Vagina (tissue), 2 donors: ENCODE results near the gene CLASP2. TPM values are rescaled to one million over a fixed set of nuclear protein-coding genes. Genes with fewer than 3 reads are reported as not detected.

Source experiments
- DNase-seq, 2 donors: peaks; one replicate each; pipeline ENCODE4 v3.0.0-alpha.2; 2017; ENCODE audit errors: extremely low spot score in 2 of 2
- H3K27ac ChIP-seq: fragments of 200-600 bp; sonication (generic); one replicate; pipeline ENCODE4 v1.5.1; 2019
- H3K27me3 ChIP-seq: fragments of 200-600 bp; sonication (generic); one replicate; pipeline ENCODE4 v1.5.1; 2019
- H3K36me3 ChIP-seq, 2 donors: fragments of 200-600 bp; sonication (generic); one replicate each; pipeline ENCODE4 v1.5.1; 2017 to 2019
- H3K4me1 ChIP-seq: fragments of 200-600 bp; sonication (generic); one replicate; pipeline ENCODE4 v1.5.1; 2019
- H3K4me3 ChIP-seq, 2 donors: fragments of 200-600 bp; sonication (generic); 1 replicate in 1 of 2; 2 replicates in 1 of 2; pipeline ENCODE4 v1.5.1; 2016 to 2019
- H3K9me3 ChIP-seq: fragments of 200-600 bp; sonication (generic); one replicate; pipeline ENCODE4 v1.5.1; 2019
- POLR2A ChIP-seq, 2 donors: fragments of 450-650 bp; IDR thresholded peaks; one replicate each; pipeline ENCODE4 v1.6.1; 2017; ENCODE audit warnings: antibody characterized with exemption in 2 of 2, mild to moderate bottlenecking in 2 of 2, moderate library complexity in 2 of 2
- POLR2AphosphoS5 ChIP-seq, 2 donors: sonication (generic); formaldehyde crosslinking; IDR thresholded peaks; one replicate each; pipeline ENCODE4 v1.9.0; 2017; ENCODE audit warnings: antibody characterized with exemption in 2 of 2, mild to moderate bottlenecking in 2 of 2, low read depth in 1 of 2; ENCODE audit not compliant: insufficient read depth in 1 of 2
- intact Hi-C: fragments of 100-400 bp; cut with DNase I; formaldehyde crosslinking; loops from one replicate; pipeline ENCODE4 v1.15.1; 2023
- total RNA-seq: library from RNA; depleted of rRNA; stranded (reverse); fragments of >200 nt; gene quantifications from one replicate; pipeline ENCODE4 v1.2.3, GENCODE V29; 2016
- TF ChIP-seq, protein P1 (sequence below), 3 experiments: fragments of 450-650 bp in 2 of 3; fragments of 200-600 bp in 1 of 3; sonication (generic) in 1 of 3; IDR thresholded peaks; one replicate each; pipeline ENCODE4 v1.5.1; 2017 to 2019; ENCODE audit warnings: antibody characterized with exemption in 3 of 3, mild to moderate bottlenecking in 2 of 3, moderate library complexity in 2 of 3

Gene CLASP2
- total RNA-seq, 1 donor from 2014 or later: 69.5 TPM

DNA sequence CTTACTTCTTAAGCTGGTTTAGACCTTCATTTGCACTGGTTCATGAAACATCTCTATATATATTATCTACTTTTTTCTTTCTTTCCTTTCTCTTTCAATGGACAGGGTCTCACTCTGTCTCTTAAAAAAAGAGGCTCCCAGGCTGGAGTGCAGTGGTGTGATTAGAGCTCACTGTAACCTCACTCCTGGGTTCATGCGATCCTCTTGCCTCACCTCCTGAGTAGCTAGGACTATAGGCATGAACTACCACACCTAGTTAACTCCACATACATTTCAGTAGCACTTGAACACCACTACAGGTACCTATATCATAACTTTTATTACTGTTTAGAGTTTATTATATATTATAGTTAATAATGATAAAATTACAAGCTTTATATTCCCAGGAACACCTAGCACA, 160.8 kb downstream of the CLASP2 start:
- intact Hi-C loops: no loop called here
- H3K27me3 ChIP-seq: no peaks in the 10 kb centered on the region
- no peaks in the 10 kb centered on the region for H3K4me1 ChIP-seq
- no peak overlapping the region for H3K27ac ChIP-seq
- H3K36me3 ChIP-seq: peaks cover 0 to 5% of the 10 kb centered on the region in 2 donors
- H3K9me3 ChIP-seq: no peaks in the 10 kb centered on the region
- DNase-seq: no peak
- no peak overlapping the region for H3K4me3 ChIP-seq
- TF ChIP-seq POLR2A (IDR thresholded peaks at IDR 0.05): no peak
- TF ChIP-seq, protein P1, sequence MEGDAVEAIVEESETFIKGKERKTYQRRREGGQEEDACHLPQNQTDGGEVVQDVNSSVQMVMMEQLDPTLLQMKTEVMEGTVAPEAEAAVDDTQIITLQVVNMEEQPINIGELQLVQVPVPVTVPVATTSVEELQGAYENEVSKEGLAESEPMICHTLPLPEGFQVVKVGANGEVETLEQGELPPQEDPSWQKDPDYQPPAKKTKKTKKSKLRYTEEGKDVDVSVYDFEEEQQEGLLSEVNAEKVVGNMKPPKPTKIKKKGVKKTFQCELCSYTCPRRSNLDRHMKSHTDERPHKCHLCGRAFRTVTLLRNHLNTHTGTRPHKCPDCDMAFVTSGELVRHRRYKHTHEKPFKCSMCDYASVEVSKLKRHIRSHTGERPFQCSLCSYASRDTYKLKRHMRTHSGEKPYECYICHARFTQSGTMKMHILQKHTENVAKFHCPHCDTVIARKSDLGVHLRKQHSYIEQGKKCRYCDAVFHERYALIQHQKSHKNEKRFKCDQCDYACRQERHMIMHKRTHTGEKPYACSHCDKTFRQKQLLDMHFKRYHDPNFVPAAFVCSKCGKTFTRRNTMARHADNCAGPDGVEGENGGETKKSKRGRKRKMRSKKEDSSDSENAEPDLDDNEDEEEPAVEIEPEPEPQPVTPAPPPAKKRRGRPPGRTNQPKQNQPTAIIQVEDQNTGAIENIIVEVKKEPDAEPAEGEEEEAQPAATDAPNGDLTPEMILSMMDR (IDR thresholded peaks at IDR 0.05): no peak
- no peak for TF ChIP-seq POLR2AphosphoS5 (IDR thresholded peaks at IDR 0.05; ENCODE audit: insufficient read depth in 1 of 2, low read depth in 1 of 2)

DNA sequence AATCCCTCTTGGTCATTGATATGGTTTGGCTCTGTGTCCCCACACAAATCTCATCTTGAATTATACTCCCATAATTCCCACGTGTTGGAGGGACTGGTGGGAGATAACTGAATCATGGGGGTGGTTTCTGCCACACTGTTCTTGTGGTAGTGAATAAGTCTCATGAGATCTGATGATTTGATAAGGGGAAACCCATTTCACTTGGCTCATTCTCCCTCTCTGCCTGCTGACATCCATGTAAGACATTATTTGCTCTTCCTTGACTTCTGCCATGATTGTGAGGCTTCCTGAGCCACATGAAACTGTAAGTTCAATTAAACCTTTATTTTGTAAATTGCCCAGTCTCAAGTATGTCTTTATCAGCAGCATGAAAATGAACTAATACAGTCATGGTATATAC, 171.0 kb downstream of the CLASP2 start:
- no peak for TF ChIP-seq POLR2A (IDR thresholded peaks at IDR 0.05)
- TF ChIP-seq POLR2AphosphoS5 (IDR thresholded peaks at IDR 0.05; ENCODE audit: insufficient read depth in 1 of 2, low read depth in 1 of 2): no peak
- TF ChIP-seq, protein P1 (IDR thresholded peaks at IDR 0.05): no peak
- no peaks in the 10 kb centered on the region for H3K4me1 ChIP-seq
- intact Hi-C loops: no loop called here
- no peak overlapping the region for H3K27ac ChIP-seq
- H3K27me3 ChIP-seq: no peaks in the 10 kb centered on the region
- H3K4me3 ChIP-seq: no peak overlapping the region
- no peaks in the 10 kb centered on the region for H3K9me3 ChIP-seq
- H3K36me3 ChIP-seq: peaks cover 0 to 47% of the 10 kb centered on the region in 2 donors
- DNase-seq: no peak

DNA sequence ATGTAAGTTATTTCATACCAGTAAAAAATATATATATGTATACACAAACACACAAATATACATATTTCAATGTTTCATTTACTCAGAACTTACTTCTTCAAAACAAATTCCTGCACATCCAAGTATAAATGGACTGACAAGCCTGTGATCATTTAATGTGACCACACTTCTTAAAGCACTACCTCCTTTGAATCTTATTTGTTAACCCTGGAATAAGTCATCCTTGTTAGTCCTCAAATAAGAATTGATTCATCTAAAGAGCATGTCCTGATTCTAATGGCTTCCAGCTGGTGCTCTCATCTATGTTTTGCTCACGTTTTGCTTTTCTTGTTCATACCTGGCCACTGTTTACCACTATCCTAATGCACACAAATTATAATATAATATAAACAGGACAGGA, 173.9 kb downstream of the CLASP2 start:
- Histone ChIP-seq H3K4me1 (no peaks in the 10 kb centered on the region), H3K27me3 (no peaks in the 10 kb centered on the region), H3K36me3 (peaks cover 0 to 57% of the 10 kb centered on the region in 2 donors), H3K4me3 (no peak overlapping the region), H3K9me3 (no peaks in the 10 kb centered on the region), H3K27ac (no peak overlapping the region)
- TF ChIP-seq POLR2AphosphoS5 (IDR thresholded peaks at IDR 0.05; ENCODE audit: insufficient read depth in 1 of 2, low read depth in 1 of 2) (no peak), POLR2A (IDR thresholded peaks at IDR 0.05) (no peak)
- TF ChIP-seq, protein P1 (IDR thresholded peaks at IDR 0.05): no peak
- intact Hi-C loops: no loop called here
- DNase-seq: no peak

DNA sequence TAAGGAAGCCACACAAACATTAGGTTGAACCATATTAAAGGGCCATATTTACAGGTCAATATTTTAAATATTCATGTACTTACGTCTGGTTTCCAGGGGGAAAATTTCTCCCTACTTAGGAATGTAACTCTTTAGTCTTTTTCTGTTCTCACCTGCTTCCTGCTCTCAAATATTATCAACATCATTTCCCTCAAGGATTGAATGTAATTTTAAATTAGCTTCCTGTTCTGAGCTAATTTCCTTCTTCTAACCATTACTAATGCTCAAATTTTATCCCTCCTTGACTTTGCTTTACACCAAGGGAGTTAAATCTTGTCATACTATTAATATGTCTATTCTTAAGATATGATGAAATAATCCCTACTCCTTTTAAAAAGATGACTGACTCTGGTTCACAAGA, 174.5 kb downstream of the CLASP2 start:
- Histone ChIP-seq H3K9me3 (no peaks in the 10 kb centered on the region), H3K27me3 (no peaks in the 10 kb centered on the region), H3K27ac (no peak overlapping the region), H3K4me3 (no peak overlapping the region), H3K36me3 (peaks cover 0 to 57% of the 10 kb centered on the region in 2 donors), H3K4me1 (no peaks in the 10 kb centered on the region)
- no peak for DNase-seq
- intact Hi-C loops: no loop called here
- TF ChIP-seq, protein P1 (IDR thresholded peaks at IDR 0.05): no peak
- TF ChIP-seq POLR2A (IDR thresholded peaks at IDR 0.05): no peak
- no peak for TF ChIP-seq POLR2AphosphoS5 (IDR thresholded peaks at IDR 0.05; ENCODE audit: insufficient read depth in 1 of 2, low read depth in 1 of 2)

DNA sequence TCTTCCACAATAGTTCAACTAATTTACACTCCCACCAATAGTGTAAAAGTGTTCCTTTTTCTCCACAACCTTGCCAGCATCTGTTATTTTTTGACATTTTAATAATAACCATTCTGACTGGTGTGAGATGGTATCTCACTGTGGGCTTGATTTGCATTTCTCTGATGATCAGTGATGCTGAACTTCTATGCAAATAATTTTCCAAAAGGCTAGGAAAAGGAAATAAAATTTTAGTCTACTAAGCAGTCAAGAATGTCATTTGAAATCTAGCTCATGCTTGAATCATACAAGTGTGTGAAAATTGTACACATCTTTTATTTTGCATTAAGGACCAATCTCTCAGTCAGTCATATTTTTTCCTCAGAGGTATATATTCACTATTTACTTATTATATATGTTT, 176.1 kb downstream of the CLASP2 start:
- H3K4me1 ChIP-seq: no peaks in the 10 kb centered on the region
- intact Hi-C loops: no loop called here
- H3K27me3 ChIP-seq: no peaks in the 10 kb centered on the region
- TF ChIP-seq POLR2A (IDR thresholded peaks at IDR 0.05): no peak
- no peak for TF ChIP-seq POLR2AphosphoS5 (IDR thresholded peaks at IDR 0.05; ENCODE audit: insufficient read depth in 1 of 2, low read depth in 1 of 2)
- TF ChIP-seq, protein P1 (IDR thresholded peaks at IDR 0.05): no peak
- H3K9me3 ChIP-seq: no peaks in the 10 kb centered on the region
- no peak overlapping the region for H3K27ac ChIP-seq
- peaks cover 0 to 56% of the 10 kb centered on the region in 2 donors for H3K36me3 ChIP-seq
- DNase-seq: no peak
- no peak overlapping the region for H3K4me3 ChIP-seq
